GM12878 (cell line): Measurements from ENCODE around the gene DUSP12. TPM values are rescaled to one million over a fixed set of nuclear protein-coding genes. Genes with fewer than 3 reads are reported as not detected.

Experiments used
- ATAC-seq: fragments of 200-7000 bp; cut with Tn5 transposase; 3 replicates; pipeline ENCODE4 v1.9.1; 2020; ENCODE audit warnings: mild to moderate bottlenecking, moderate library complexity
- BruUV-seq: library from RNA; stranded (reverse); fragments of 400-500 nt; replicated peaks from 2 replicates; lab custom pipeline; 2021; lab: Mats Ljungman, UMichigan
- CTCF ChIA-PET: fragments of 300-600 bp; sonication (Branson Sonifier 250); formaldehyde crosslinking; extraction: SDS; loops from one replicate; lab custom pipeline; 2021; ENCODE audit warnings: inconsistent platforms; lab: Yijun Ruan, JAX
- POLR2A ChIA-PET: fragments of 350-600 bp; formaldehyde crosslinking; extraction: SDS; loops from one replicate; lab custom pipeline; 2021; ENCODE audit warnings: inconsistent platforms; lab: Charles Lee
- RAD21 ChIA-PET: fragments of 300-600 bp; sonication (Branson Sonifier 250); formaldehyde crosslinking; loops from one replicate; lab custom pipeline; 2023; ENCODE audit warnings: antibody characterized with exemption; ENCODE audit not compliant: unreplicated experiment; lab: Charles Lee
- SMC1A ChIA-PET: fragments of 300-600 bp; sonication (Branson Sonifier 250); formaldehyde crosslinking; loops from one replicate; lab custom pipeline; 2023; ENCODE audit not compliant: unreplicated experiment, uncharacterized antibody; lab: Charles Lee
- DNase-seq: peaks from one replicate; pipeline ENCODE4 v3.0.0-alpha.2; 2011; ENCODE audit warnings: low read depth, low spot score
- FAIRE-seq: peaks from 3 replicates; lab custom pipeline; 2011; peaks lifted over from hg19 to GRCh38; lab: Jason Lieb, UNC
- H2AFZ ChIP-seq: 2 replicates; pipeline ENCODE4 v1.6.0; 2011; ENCODE audit warnings: low read depth, low read length, control low read depth; ENCODE audit not compliant: control insufficient read depth
- H3K27ac ChIP-seq: 2 replicates; pipeline ENCODE4 v1.5.1; 2011; ENCODE audit warnings: control low read depth; ENCODE audit not compliant: control insufficient read depth, insufficient read depth
- H3K27me3 ChIP-seq, 2 experiments: replicated peaks in 1 of 2; 2 replicates each; pipeline versions ENCODE4 v1.6.0 to v1.6.1; 2011; ENCODE audit warnings: low read length in 1 of 2; ENCODE audit not compliant: control insufficient read depth in 2 of 2, insufficient read depth in 2 of 2
- H3K36me3 ChIP-seq, 2 experiments: 2 replicates each; pipeline ENCODE4 v1.5.1; 2011; ENCODE audit warnings: low read length in 1 of 2; ENCODE audit not compliant: control insufficient read depth in 2 of 2, insufficient read depth in 2 of 2
- H3K4me1 ChIP-seq: 2 replicates; pipeline ENCODE4 v1.6.1; 2011; ENCODE audit warnings: mild to moderate bottlenecking, low read length, moderate library complexity, mixed read lengths; ENCODE audit not compliant: control insufficient read depth, insufficient read depth
- H3K4me2 ChIP-seq: 2 replicates; pipeline ENCODE4 v1.6.0; 2011; ENCODE audit warnings: control low read depth; ENCODE audit not compliant: control insufficient read depth, insufficient read depth
- H3K4me3 ChIP-seq: fragments of 200-600 bp; sonication (generic); 2 replicates; pipeline ENCODE4 v1.5.1; 2016
- H3K79me2 ChIP-seq: 2 replicates; pipeline ENCODE4 v1.6.0; 2011; ENCODE audit warnings: low read length; ENCODE audit not compliant: control insufficient read depth, insufficient read depth
- H3K9ac ChIP-seq: 2 replicates; pipeline ENCODE4 v1.8.0; 2011; ENCODE audit warnings: low read length, control low read depth, mixed read lengths; ENCODE audit not compliant: control insufficient read depth, insufficient read depth
- H3K9me3 ChIP-seq: replicated peaks from 3 replicates; pipeline ENCODE4 v1.5.1; 2011; ENCODE audit warnings: mild to moderate bottlenecking, low read length; ENCODE audit not compliant: control insufficient read depth, insufficient read depth
- H4K20me1 ChIP-seq: 2 replicates; pipeline ENCODE4 v1.6.0; 2011; ENCODE audit not compliant: control insufficient read depth, insufficient read depth
- BRCA1 ChIP-seq: IDR thresholded peaks from 2 replicates; pipeline ENCODE4 v1.6.1; 2011; ENCODE audit warnings: low read depth, low read length, improper control_type of control experiment
- DPF2 ChIP-seq: fragments of 450-650 bp; IDR thresholded peaks from 2 replicates; pipeline ENCODE4 v1.6.1; 2017; ENCODE audit warnings: mild to moderate bottlenecking
- EZH2 ChIP-seq: IDR thresholded peaks from 2 replicates; pipeline ENCODE4 v1.6.1; 2012; ENCODE audit warnings: low read depth, mild to moderate bottlenecking, control low read depth, inconsistent platforms, low read length, borderline replicate concordance; ENCODE audit not compliant: control insufficient read depth
- IRF4 ChIP-seq: IDR thresholded peaks from 2 replicates; pipeline ENCODE4 v1.6.1; 2011; ENCODE audit warnings: low read depth, low read length
- KDM1A ChIP-seq: fragments of 200-600 bp; sonication (generic); IDR thresholded peaks from 2 replicates; pipeline ENCODE4 v1.6.1; 2016; ENCODE audit warnings: borderline replicate concordance
- LARP7 ChIP-seq: fragments of 450-650 bp; IDR thresholded peaks from 2 replicates; pipeline ENCODE4 v1.6.1; 2017; ENCODE audit warnings: mild to moderate bottlenecking
- POLR2A ChIP-seq: IDR thresholded peaks from 2 replicates; pipeline ENCODE4 v1.6.1; 2011; ENCODE audit warnings: low read depth, mild to moderate bottlenecking, low read length
- POLR2AphosphoS5 ChIP-seq: IDR thresholded peaks from 2 replicates; pipeline ENCODE4 v1.6.1; 2011; ENCODE audit warnings: mild to moderate bottlenecking, low read length, inconsistent platforms
- RB1 ChIP-seq: fragments of 450-650 bp; formaldehyde crosslinking; IDR thresholded peaks from 2 replicates; pipeline ENCODE4 v1.6.1; 2017; ENCODE audit warnings: mild to moderate bottlenecking, borderline replicate concordance
- RFX5 ChIP-seq: IDR thresholded peaks from 2 replicates; pipeline ENCODE4 v1.6.1; 2011; ENCODE audit warnings: low read depth, low read length, improper control_type of control experiment
- RUNX3 ChIP-seq: IDR thresholded peaks from 2 replicates; pipeline ENCODE4 v1.6.1; 2012; ENCODE audit warnings: low read length, inconsistent platforms
- TCF7 ChIP-seq: IDR thresholded peaks from 2 replicates; pipeline ENCODE4 v1.6.1; 2014; ENCODE audit warnings: antibody characterized with exemption, borderline replicate concordance
- ZNF274 ChIP-seq: IDR thresholded peaks from one replicate; pipeline ENCODE4 v1.8.0; 2011; ENCODE audit not compliant: insufficient read length, insufficient read depth
- WGBS: methylation state at CpG from one replicate; pipeline ENCODE4 v1.1.6; 2016; ENCODE audit warnings: low lambda C conversion rate; ENCODE audit not compliant: insufficient replicate concordance, insufficient coverage; ENCODE audit errors: missing lambda C conversion rate; 5-methylcytosine and 5-hydroxymethylcytosine counted together
- in situ Hi-C: fragments of 300-500 bp; cut with MboI; formaldehyde crosslinking; loops from 9 replicates; pipeline ENCODE4 v1.14.3; 2018; ENCODE audit warnings: mixed read lengths
- intact Hi-C: fragments of 100-400 bp; cut with micrococcal nuclease; formaldehyde crosslinking; loops from one replicate; pipeline ENCODE4 v1.14.2; 2022; ENCODE audit not compliant: unreplicated experiment
- polyA plus RNA-seq, 11 experiments: library from polyadenylated mRNA; depleted of rRNA in 4 of 11; unstranded in 6 of 11; stranded (reverse) in 5 of 11; fragments of >200 nt; fragmentation: Nextera tagmentation in 4 of 11; fragmentation: Illumina TruSeq in 1 of 11; extraction: Ambion mirVana in 4 of 11; extraction: Trizol in 1 of 11; gene quantifications; 1 replicate in 1 of 11; 2 replicates in 10 of 11; pipeline versions ENCODE4 v1.2.1 to v1.2.3, GENCODE V29; 2011 to 2016; ENCODE audit warnings: inconsistent platforms in 2 of 11, missing spikeins in 2 of 11, low read depth in 1 of 11
- total RNA-seq, 4 experiments: library from RNA; depleted of rRNA in 3 of 4; stranded (reverse); fragments of >200 nt in 3 of 4; fragmentation: Illumina TruSeq in 1 of 4; extraction: Trizol in 1 of 4; gene quantifications; 2 replicates each; pipeline versions ENCODE4 v1.2.1 to v1.2.3, GENCODE V29; 2013 to 2021
- TF ChIP-seq, protein P1 (sequence below): fragments of 450-650 bp; IDR thresholded peaks from 2 replicates; pipeline ENCODE4 v1.6.1; 2014; ENCODE audit warnings: mild to moderate bottlenecking
- TF ChIP-seq, protein P2 (sequence below): fragments of 450-650 bp; formaldehyde crosslinking; IDR thresholded peaks from 2 replicates; pipeline ENCODE4 v1.4.0; 2022; ENCODE audit warnings: mild to moderate bottlenecking, moderate library complexity
- TF ChIP-seq, protein P3 (sequence below): IDR thresholded peaks from 2 replicates; pipeline ENCODE4 v1.6.1; 2011; ENCODE audit warnings: low read depth, low read length, improper control_type of control experiment, borderline replicate concordance
- TF ChIP-seq, protein P4 (sequence below): fragments of 450-650 bp; IDR thresholded peaks from 2 replicates; pipeline ENCODE4 v1.6.1; 2018; ENCODE audit warnings: borderline replicate concordance, mild to moderate bottlenecking; ENCODE audit not compliant: partially characterized antibody
- TF ChIP-seq, protein P5 (sequence below): IDR thresholded peaks from 2 replicates; pipeline ENCODE4 v1.6.1; 2012; ENCODE audit warnings: low read depth, low read length, improper control_type of control experiment

DUSP12 gene
- total and polyA plus RNA-seq, 10 of the 15 experiments (the other 5 are each of a cell fraction or from before 2014, with no cell fraction given), result 7.0 to 51.5 (median 35.4) TPM

DNA sequence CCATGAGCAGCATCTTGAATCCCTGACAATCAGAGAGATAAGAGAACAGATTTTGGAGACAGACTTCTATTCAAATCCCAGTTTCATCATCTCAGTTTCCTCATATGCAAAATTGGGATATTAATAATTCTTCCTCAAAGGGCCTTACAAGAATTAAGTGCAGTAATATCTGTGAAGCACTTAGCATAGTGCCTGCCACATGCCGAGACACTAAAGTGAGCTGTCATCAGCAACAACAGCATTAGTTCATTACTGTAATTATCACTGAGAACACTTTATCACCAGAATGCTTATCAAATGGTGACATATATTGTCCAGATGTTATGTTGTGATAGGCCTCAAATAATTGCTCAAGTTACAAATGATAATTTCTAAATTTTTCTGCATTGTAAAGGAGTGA lies 29.2 kb upstream of the DUSP12 start:
- H3K27ac ChIP-seq, result no peak overlapping the region
- ATAC-seq (no peak), DNase-seq (no peak), FAIRE-seq (no peak)
- WGBS, result 100% methylated on average over 1 of the region's 1 CpG
- H2AFZ ChIP-seq, result no peak overlapping the region
- H3K9ac ChIP-seq, result no peak overlapping the region
- in situ Hi-C loops, result no loop called here
- intact Hi-C loops, result no loop called here
- H3K79me2 ChIP-seq, result peaks cover 2% of the 10 kb centered on the region; the same call in 1 of the 2 replicates
- ChIA-PET RAD21 (no interaction called here), CTCF (no interaction called here), POLR2A (interaction anchor here (1.6 kb wide), 1 partner anchor 9 kb away, joined by 4 read pairs; no protein-coding TSS in a partner anchor), SMC1A (interaction anchor here (1.0 to 1.3 kb wide), 4 partner anchors 9 to 97 kb away, joined by 3 to 4 read pairs (median 3); no protein-coding TSS in a partner anchor)
- BruUV-seq, result no TSS peak
- peaks cover 50% of the 10 kb centered on the region for H3K4me1 ChIP-seq
- H3K9me3 ChIP-seq, result no peaks in the 10 kb centered on the region
- H4K20me1 ChIP-seq, result no peaks in the 10 kb centered on the region
- no peaks in the 10 kb centered on the region for H3K27me3 ChIP-seq
- no peak overlapping the region for H3K4me3 ChIP-seq
- H3K4me2 ChIP-seq, result no peak overlapping the region
- H3K36me3 ChIP-seq, result no peaks in the 10 kb centered on the region
- TF ChIP-seq, protein P1, sequence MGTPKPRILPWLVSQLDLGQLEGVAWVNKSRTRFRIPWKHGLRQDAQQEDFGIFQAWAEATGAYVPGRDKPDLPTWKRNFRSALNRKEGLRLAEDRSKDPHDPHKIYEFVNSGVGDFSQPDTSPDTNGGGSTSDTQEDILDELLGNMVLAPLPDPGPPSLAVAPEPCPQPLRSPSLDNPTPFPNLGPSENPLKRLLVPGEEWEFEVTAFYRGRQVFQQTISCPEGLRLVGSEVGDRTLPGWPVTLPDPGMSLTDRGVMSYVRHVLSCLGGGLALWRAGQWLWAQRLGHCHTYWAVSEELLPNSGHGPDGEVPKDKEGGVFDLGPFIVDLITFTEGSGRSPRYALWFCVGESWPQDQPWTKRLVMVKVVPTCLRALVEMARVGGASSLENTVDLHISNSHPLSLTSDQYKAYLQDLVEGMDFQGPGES, result no peak
- no peak for TF ChIP-seq RB1
- TF ChIP-seq, protein P2, sequence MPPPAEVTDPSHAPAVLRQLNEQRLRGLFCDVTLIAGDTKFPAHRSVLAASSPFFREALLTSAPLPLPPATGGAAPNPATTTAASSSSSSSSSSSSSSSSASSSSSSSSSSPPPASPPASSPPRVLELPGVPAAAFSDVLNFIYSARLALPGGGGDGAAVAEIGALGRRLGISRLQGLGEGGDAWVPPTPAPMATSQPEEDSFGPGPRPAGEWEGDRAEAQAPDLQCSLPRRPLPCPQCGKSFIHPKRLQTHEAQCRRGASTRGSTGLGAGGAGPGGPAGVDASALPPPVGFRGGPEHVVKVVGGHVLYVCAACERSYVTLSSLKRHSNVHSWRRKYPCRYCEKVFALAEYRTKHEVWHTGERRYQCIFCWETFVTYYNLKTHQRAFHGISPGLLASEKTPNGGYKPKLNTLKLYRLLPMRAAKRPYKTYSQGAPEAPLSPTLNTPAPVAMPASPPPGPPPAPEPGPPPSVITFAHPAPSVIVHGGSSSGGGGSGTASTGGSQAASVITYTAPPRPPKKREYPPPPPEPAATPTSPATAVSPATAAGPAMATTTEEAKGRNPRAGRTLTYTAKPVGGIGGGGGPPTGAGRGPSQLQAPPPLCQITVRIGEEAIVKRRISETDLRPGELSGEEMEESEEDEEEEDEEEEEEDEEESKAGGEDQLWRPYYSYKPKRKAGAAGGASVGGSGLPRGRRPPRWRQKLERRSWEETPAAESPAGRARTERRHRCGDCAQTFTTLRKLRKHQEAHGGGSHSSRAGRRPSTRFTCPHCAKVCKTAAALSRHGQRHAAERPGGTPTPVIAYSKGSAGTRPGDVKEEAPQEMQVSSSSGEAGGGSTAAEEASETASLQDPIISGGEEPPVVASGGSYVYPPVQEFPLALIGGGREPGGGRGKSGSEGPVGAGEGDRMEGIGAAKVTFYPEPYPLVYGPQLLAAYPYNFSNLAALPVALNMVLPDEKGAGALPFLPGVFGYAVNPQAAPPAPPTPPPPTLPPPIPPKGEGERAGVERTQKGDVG (CRISPR knock-in tag), result no peak
- TF ChIP-seq KDM1A, result no peak
- TF ChIP-seq POLR2A, result no peak
- no peak for TF ChIP-seq IRF4
- TF ChIP-seq LARP7, result no peak
- TF ChIP-seq RUNX3, result no peak
- TF ChIP-seq, protein P3, sequence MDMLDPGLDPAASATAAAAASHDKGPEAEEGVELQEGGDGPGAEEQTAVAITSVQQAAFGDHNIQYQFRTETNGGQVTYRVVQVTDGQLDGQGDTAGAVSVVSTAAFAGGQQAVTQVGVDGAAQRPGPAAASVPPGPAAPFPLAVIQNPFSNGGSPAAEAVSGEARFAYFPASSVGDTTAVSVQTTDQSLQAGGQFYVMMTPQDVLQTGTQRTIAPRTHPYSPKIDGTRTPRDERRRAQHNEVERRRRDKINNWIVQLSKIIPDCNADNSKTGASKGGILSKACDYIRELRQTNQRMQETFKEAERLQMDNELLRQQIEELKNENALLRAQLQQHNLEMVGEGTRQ, result no peak
- no peak for TF ChIP-seq EZH2
- TF ChIP-seq, protein P4, sequence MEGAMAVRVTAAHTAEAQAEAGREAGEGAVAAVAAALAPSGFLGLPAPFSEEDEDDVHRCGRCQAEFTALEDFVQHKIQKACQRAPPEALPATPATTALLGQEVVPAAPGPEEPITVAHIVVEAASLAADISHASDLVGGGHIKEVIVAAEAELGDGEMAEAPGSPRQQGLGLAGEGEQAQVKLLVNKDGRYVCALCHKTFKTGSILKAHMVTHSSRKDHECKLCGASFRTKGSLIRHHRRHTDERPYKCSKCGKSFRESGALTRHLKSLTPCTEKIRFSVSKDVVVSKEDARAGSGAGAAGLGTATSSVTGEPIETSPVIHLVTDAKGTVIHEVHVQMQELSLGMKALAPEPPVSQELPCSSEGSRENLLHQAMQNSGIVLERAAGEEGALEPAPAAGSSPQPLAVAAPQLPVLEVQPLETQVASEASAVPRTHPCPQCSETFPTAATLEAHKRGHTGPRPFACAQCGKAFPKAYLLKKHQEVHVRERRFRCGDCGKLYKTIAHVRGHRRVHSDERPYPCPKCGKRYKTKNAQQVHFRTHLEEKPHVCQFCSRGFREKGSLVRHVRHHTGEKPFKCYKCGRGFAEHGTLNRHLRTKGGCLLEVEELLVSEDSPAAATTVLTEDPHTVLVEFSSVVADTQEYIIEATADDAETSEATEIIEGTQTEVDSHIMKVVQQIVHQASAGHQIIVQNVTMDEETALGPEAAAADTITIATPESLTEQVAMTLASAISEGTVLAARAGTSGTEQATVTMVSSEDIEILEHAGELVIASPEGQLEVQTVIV, result no peak
- TF ChIP-seq DPF2, result no peak
- no peak for TF ChIP-seq TCF7
- TF ChIP-seq ZNF274, result no peak
- TF ChIP-seq POLR2AphosphoS5, result no peak
- TF ChIP-seq, protein P5, sequence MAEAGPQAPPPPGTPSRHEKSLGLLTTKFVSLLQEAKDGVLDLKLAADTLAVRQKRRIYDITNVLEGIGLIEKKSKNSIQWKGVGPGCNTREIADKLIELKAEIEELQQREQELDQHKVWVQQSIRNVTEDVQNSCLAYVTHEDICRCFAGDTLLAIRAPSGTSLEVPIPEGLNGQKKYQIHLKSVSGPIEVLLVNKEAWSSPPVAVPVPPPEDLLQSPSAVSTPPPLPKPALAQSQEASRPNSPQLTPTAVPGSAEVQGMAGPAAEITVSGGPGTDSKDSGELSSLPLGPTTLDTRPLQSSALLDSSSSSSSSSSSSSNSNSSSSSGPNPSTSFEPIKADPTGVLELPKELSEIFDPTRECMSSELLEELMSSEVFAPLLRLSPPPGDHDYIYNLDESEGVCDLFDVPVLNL, result no peak
- TF ChIP-seq BRCA1, result no peak
- no peak for TF ChIP-seq RFX5
